Muscle of leg (tissue), 16 donors: Measurements from ENCODE around the gene FRRS1. TPM values are rescaled to one million over a fixed set of nuclear protein-coding genes. Genes with fewer than 3 reads are reported as not detected.
A peak's percentile ranks its signal among the peaks of the same experiment; 100 is the strongest.
"Not testable (repeated sequence)": the region's sequence is repeated elsewhere in the genome, so short reads cannot be mapped to it uniquely, and the experiment has no call there.

ENCODE experiments used
- DNase-seq: peaks from one replicate; pipeline ENCODE4 v3.0.0; 2013
- H3K27ac ChIP-seq: one replicate; pipeline ENCODE4 v1.5.1; 2013; ENCODE audit warnings: mild to moderate bottlenecking, low read length, control low read depth
- H3K27me3 ChIP-seq: one replicate; pipeline ENCODE4 v1.6.1; 2013; ENCODE audit warnings: low read length; ENCODE audit not compliant: control insufficient read depth, insufficient read depth
- H3K36me3 ChIP-seq: one replicate; pipeline ENCODE4 v1.6.1; 2013; ENCODE audit warnings: low read length; ENCODE audit not compliant: control insufficient read depth, insufficient read depth
- H3K4me1 ChIP-seq: one replicate; pipeline ENCODE4 v1.6.1; 2013; ENCODE audit warnings: low read length; ENCODE audit not compliant: control insufficient read depth, insufficient read depth
- H3K4me3 ChIP-seq: one replicate; pipeline ENCODE4 v1.5.1; 2013; ENCODE audit warnings: low read length, control low read depth
- H3K9me3 ChIP-seq: replicated peaks from 2 replicates; pipeline ENCODE4 v1.6.1; 2013; ENCODE audit warnings: low read depth, low read length; ENCODE audit not compliant: control insufficient read depth
- WGBS: methylation state at CpG from one replicate; pipeline ENCODE4 v1.1.5; 2013; ENCODE audit warnings: missing lambda C conversion rate; ENCODE audit not compliant: insufficient coverage; 5-methylcytosine and 5-hydroxymethylcytosine counted together
- long read RNA-seq, 11 donors: transcript quantifications; one replicate each; lab custom pipeline, GENCODE V29; 2026
- polyA plus RNA-seq, 8 donors: library from polyadenylated mRNA; unstranded; fragments of 120-200 nt; gene quantifications; one replicate each; pipeline versions ENCODE4 v1.2.1 to v1.2.3, GENCODE V29; 2013; ENCODE audit warnings: inconsistent platforms in 1 of 8, low replicate concordance in 1 of 8; ENCODE audit not compliant: insufficient read length in 8 of 8, insufficient read depth in 1 of 8
- total RNA-seq: library from RNA; stranded (reverse); fragments of 120-200 nt; gene quantifications from one replicate; pipeline ENCODE4 v1.2.4, GENCODE V29; 2013

FRRS1 gene, protein sequence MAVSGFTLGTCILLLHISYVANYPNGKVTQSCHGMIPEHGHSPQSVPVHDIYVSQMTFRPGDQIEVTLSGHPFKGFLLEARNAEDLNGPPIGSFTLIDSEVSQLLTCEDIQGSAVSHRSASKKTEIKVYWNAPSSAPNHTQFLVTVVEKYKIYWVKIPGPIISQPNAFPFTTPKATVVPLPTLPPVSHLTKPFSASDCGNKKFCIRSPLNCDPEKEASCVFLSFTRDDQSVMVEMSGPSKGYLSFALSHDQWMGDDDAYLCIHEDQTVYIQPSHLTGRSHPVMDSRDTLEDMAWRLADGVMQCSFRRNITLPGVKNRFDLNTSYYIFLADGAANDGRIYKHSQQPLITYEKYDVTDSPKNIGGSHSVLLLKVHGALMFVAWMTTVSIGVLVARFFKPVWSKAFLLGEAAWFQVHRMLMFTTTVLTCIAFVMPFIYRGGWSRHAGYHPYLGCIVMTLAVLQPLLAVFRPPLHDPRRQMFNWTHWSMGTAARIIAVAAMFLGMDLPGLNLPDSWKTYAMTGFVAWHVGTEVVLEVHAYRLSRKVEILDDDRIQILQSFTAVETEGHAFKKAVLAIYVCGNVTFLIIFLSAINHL
- total RNA-seq (4.8 TPM), polyA plus RNA-seq (1 to 10 TPM; 2.5 to 6.5 (median 3.6) TPM)
- long read RNA-seq, donor 1: 0 reads
- long read RNA-seq, donor 2: 0 reads
- long read RNA-seq, donor 3: 0 reads
- long read RNA-seq, donor 4: 0 reads
- long read RNA-seq, donor 5, partial matches to known transcripts: 0 of 1 reads
- long read RNA-seq, donor 5, other reads (novel, unspliced or antisense): 0 of 1 reads
- long read RNA-seq, donor 6: 0 reads
- long read RNA-seq, donor 7: 0 reads
- long read RNA-seq, donor 8: 0 reads
- long read RNA-seq, donor 9: 0 reads
- long read RNA-seq, donor 10, partial matches to known transcripts: 0 of 1 reads
- long read RNA-seq, donor 10, other reads (novel, unspliced or antisense): 0 of 1 reads
- long read RNA-seq, donor 11: 0 reads

GRCh38 chr1:99766378-99766800, at the start of gene FRRS1:
Gene FRRS1 (minus strand): TSS chr1:99766635. CDS start chr1:99748768, 17,867 bp downstream.
- H3K27ac ChIP-seq: peak within 1 kb of the TSS; percentile 62
- peak; percentile 88 for DNase-seq

DNA sequence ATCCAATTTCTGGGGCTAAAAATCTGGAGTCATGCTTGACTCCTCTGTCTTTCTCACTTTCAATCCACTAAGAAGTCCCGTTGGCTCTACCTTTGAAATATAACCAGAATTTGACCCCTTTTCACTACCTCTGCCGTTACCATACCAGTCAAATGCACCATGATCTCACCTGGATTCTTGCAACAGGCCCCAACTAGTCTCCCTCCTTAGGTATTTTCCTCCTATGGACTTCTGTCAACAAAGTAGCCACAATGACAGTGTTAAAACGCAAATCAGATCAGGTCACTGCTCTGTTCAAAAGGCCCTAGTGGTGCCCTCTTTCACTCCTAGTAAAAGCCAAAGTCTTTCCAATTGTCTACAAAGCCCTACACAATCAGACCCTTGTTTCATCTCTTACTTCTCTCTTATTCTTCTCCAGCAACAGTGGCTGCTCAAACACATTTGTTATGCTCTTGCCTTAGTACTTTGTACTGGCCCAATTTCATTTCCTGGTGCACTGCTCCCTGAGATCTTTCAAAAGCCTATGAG, 48.0 kb upstream of the FRRS1 start:
- Histone ChIP-seq H3K36me3 (no peaks in the 10 kb centered on the region), H3K4me1 (no peaks in the 10 kb centered on the region), H3K4me3 (no peak overlapping the region), H3K27ac (no peak overlapping the region), H3K27me3 (no peaks in the 10 kb centered on the region), H3K9me3 (no peaks in the 10 kb centered on the region)
- no peak for DNase-seq
- WGBS: 83% methylated on average over 3 of the region's 3 CpGs

More at GRCh38 chr1:99766378-99766800, at the start of gene FRRS1:
- Histone ChIP-seq H3K27me3 (no peaks in the 10 kb centered on the region), H3K36me3 (no peaks in the 10 kb centered on the region), H3K9me3 (no peaks in the 10 kb centered on the region), H3K4me3 (peak within 1 kb of the TSS; percentile 63), H3K4me1 (no peaks in the 10 kb centered on the region)
- under 1% methylated on average over 10 of the region's 10 CpGs for WGBS

GRCh38 chr1:99811747-99812146, 45.3 kb upstream of the FRRS1 start:
- H3K4me3 ChIP-seq: no peak overlapping the region
- H3K4me1 ChIP-seq: no peaks in the 10 kb centered on the region
- no CpG with 5 or more reads among the region's 1 CpG for WGBS
- H3K36me3 ChIP-seq: no peaks in the 10 kb centered on the region
- no peaks in the 10 kb centered on the region for H3K27me3 ChIP-seq
- DNase-seq: no peak
- H3K27ac ChIP-seq: no peak overlapping the region
- no peaks in the 10 kb centered on the region for H3K9me3 ChIP-seq

GRCh38 chr1:99811075-99811474, 44.6 kb upstream of the FRRS1 start:
- Histone ChIP-seq H3K4me3 (no peak overlapping the region), H3K36me3 (no peaks in the 10 kb centered on the region), H3K9me3 (no peaks in the 10 kb centered on the region), H3K4me1 (no peaks in the 10 kb centered on the region), H3K27me3 (no peaks in the 10 kb centered on the region), H3K27ac (no peak overlapping the region)
- no peak for DNase-seq
- no CpG with 5 or more reads among the region's 1 CpG for WGBS

GRCh38 chr1:99808391-99809115, 42.1 kb upstream of the FRRS1 start:
- H3K9me3 ChIP-seq: no peaks in the 10 kb centered on the region
- H3K27me3 ChIP-seq: no peaks in the 10 kb centered on the region
- H3K4me3 ChIP-seq: no peak overlapping the region
- H3K4me1 ChIP-seq: no peaks in the 10 kb centered on the region
- H3K36me3 ChIP-seq: no peaks in the 10 kb centered on the region
- peak; percentile 94 for DNase-seq
- peak overlapping the region; percentile 52 for H3K27ac ChIP-seq
- no CpG with 5 or more reads among the region's 7 CpGs for WGBS

DNA sequence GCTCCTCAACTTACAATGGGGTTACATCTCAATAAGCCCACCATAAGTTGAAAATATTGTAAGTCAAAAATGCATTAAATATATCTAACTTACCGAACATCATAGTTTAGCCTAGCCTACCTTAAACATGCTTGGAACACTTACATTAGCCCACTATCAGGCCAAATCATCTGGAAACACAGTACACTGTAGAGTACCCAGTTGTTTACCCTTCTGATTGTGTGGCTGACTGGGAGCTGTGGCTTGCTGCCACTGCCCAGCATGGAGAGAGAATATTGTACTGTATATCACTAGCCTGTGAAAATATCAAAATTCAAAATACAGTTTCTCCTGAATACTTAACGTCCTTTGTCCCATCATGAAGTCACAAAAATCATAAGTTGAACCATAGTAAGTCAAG, 40.4 kb upstream of the FRRS1 start:
- Histone ChIP-seq H3K4me3 (no peak overlapping the region), H3K9me3 (no peaks in the 10 kb centered on the region), H3K27ac (no peak overlapping the region), H3K36me3 (no peaks in the 10 kb centered on the region), H3K27me3 (no peaks in the 10 kb centered on the region), H3K4me1 (no peaks in the 10 kb centered on the region)
- WGBS: 38% methylated on average over 1 of the region's 2 CpGs
- DNase-seq: no peak

DNA sequence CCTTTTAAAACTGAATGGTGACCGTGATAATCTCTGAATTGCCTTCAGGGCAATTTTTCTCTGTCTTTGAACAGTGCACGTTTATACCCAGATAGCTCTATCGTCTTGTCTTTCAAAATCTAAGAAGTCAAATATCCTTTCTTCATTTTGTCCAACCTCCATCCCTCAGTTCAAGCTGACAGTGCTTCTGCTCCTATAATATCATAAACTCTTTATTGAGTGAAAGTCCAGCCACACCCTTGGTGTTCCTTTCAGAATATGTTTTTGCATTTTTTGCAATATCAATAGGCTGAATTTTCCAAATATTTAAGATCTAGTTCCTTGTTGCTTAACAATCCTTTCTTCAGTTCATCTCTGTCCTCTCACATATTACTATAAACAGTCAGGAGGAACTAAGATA, 35.1 kb upstream of the FRRS1 start:
- Histone ChIP-seq H3K36me3 (no peaks in the 10 kb centered on the region), H3K9me3 (no peaks in the 10 kb centered on the region), H3K4me3 (no peak overlapping the region), H3K4me1 (no peaks in the 10 kb centered on the region), H3K27me3 (no peaks in the 10 kb centered on the region), H3K27ac (no peak overlapping the region)
- no peak for DNase-seq
- WGBS: 85% methylated on average over 3 of the region's 3 CpGs

DNA sequence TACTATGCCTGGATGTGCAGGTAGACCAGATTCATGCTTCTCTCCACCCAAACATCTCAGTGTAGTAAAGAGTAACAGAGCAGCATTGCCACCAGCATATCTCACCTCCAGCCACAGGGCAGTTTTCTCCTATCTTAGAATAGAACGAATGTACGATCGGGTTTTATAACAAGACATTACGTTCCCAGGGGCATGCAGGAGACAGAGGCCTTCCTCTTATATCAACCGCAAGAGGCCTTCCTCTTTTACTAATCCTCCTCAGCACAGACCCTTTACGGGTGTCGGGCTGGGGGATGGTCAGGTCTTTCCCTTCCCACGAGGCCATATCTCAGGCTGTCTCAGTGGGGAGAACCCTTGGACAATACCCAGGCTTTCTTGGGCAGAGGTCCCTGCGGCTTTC, 27.4 kb upstream of the FRRS1 start:
- not testable (repeated sequence) for DNase-seq, H3K36me3 ChIP-seq, H3K27me3 ChIP-seq, H3K9me3 ChIP-seq, H3K4me3 ChIP-seq, H3K27ac ChIP-seq, H3K4me1 ChIP-seq
- 77% methylated on average over 4 of the region's 9 CpGs for WGBS

DNA sequence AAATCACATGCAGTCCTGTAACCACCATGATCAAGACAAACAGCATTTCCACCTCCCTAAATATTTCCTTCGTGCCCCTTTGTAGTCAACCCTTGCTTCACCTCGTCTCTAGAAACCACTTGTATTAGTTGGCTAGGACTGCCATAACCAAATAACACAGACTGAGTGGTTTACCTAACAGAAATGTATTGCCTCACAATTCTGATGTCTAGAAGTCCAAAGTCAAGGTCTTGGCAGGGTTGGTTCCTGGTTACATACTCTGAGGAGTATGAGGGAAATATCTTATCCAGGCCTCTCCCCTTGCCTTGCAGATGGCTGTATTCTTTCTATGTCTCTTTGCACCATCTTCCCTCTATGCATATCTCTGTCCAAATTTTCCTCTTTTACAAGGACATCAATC, 23.3 kb upstream of the FRRS1 start:
- no peaks in the 10 kb centered on the region for H3K36me3 ChIP-seq
- no peak overlapping the region for H3K27ac ChIP-seq
- H3K27me3 ChIP-seq: no peaks in the 10 kb centered on the region
- no peaks in the 10 kb centered on the region for H3K9me3 ChIP-seq
- no peak for DNase-seq
- H3K4me3 ChIP-seq: no peak overlapping the region
- H3K4me1 ChIP-seq: no peaks in the 10 kb centered on the region
- no CpG with 5 or more reads among the region's 2 CpGs for WGBS
